GM18867 (cell line): Measurements from ENCODE around the gene SLC4A2.

Experiments used
- ATAC-seq: cut with Tn5 transposase; IDR thresholded peaks from one replicate; pipeline ENCODE4 v1.9.1; 2021; ENCODE audit warnings: mild to moderate bottlenecking, moderate library complexity; ENCODE audit not compliant: unreplicated experiment

Gene SLC4A2

DNA sequence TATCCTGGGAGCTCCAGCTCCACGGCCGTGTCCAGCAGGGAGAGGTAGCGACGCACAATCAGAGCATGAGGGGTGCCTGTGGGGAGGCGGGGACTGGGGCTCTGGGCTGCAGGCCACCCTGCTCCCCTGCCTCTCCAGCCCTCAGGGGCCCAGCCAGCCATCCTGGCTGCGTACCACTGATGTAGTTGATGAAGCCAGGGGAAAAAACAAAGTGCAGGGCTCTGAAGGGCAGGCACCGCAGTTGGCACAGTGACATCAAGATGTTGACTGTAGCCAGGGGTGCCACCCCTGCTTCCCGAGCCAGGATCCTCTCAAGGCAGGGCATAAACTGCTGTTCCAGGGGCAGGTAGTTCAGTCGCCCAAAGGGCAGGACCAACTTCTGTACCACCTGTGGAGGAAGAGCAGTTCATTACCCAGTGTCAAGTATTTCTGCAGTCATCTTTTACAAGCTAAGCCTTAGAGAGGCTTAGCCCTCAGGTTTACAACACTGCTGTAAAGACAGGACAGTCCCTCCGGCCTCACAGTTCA lies 18.4 kb downstream of the SLC4A2 start:
- ATAC-seq: no peak

DNA sequence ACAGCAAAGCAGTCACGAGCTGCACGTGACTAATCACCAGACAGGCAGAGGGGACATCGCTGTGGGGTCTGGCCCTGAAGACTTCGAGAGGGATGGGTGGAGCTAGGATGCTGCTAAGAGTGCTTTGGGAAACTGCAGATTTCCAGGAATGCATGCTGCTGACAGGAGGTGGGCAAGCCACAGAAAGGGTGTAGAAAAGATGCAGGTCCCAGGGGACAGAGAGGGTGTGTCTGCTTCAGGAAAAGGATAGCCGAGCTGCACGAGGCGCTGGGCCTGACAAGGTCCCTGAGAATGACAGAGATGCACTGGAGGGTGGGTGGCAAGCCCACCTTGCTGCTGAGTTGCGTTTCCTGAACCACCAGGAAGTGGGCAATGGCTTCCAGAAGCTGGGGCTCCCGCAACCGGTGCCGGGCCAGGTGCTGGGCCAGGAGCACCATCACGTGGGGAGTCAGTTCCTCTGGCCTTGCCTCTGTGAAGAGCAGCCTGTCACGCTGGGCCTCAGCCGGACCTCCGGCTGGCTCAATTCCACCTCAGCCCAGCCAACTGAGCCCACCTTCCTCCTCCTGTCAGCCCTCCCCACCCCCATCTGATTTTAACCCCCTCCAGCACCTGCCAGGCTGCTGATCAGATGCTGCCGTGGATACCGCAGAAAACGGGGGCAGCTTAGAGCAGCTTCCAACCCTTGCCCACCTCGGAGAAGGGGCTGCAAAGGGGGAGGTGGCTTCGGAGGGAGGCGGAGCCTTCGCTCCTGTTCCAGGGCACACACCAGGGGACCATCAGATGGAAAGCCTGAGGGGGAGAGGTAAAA lies 19.0 kb downstream of the SLC4A2 start:
- ATAC-seq: no peak

DNA sequence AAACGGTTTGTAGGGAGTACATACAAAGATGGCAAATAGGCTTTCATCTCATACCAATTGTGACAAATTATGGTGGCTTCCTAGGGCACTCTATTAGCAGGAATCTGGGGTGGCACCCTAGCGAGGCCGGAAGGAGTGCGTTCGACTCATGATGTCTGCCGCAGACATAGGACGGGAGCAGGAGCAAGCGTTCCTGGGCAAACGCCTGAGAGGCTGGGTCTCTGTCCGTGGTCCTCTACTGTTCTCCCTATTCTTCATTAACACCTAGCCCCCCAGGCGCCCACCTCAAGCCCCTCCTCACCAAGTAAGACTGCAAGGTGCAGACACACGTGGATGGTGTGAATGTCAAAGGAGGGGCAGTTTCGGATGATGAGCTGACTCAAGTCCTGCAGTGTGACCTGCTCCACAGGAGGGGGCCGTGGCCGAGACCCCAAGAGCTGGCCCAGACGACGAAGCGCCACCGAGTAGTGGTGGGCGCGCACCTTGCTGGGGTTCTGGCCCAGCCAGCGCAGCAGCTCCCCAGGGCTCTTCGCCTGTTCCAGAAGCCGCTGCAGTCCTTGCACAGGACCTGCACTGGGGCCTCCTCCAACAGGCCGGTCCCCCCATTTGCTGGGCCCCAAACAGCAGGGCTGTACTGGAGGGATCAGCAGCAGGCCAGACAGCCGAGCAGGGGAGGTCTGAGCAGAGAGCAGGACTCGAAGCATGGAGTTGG lies 20.0 kb downstream of the SLC4A2 start:
- ATAC-seq: no peak

DNA sequence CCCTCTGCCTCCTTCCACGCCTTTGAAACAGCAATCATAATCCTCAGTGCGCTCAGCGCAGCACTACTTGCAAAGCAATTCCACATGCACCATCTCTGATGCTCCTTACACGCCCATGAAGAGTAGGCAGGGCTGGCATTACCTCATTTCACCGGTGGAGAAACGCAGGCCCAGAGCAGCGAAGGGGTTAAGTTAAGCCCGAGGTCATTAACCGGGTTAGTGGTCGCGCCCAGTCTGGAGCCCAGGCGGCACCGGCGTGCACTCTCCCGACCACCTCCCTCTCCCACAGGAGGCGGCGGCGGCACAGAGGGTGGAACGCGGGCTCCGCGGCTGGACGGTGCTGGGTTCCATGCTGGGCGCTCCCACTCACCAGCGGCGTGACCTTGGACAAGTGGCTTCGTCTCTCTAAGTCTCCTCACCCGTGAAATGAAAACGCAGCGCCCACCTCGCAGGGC lies 20.7 kb downstream of the SLC4A2 start:
- peak; percentile 0 for ATAC-seq

DNA sequence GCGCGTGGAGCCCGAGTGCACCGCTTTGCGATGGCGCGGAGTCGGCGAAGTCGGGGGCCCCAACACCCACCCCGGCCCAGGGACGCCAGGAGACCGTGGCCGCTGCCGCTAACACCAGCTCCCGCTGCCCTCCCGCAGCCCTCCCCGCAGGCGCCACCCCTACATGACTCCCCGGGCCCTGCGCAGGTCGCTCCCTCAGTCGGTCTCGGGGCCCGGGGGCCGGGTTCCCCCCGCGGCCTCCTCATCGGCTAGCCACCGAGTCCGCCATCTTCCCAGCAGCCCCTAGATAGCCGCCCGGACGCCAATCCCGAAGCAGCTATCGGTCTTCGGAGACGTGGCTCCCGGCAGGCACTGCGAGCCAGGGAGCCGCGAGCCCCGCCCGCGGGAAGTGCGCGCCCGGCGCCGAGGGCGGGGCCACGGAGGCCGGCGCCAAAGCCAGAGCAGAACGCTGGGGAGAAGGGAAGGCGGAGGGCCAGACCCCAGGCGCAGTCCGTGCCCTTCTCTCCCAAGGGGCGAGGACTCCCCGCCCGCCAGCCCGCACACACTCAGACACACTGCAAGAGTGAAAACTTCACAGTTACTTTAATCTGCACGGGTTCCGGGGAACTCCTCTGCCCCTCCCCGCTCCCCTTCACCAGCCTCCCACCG lies 21.3 kb downstream of the SLC4A2 start, which contains the start of gene FASTK:
FASTK (minus strand) TSS at position 288 of the 648 bp plus-strand sequence; CDS start at position 245, 43 bp downstream.
- peak; percentile 76 for ATAC-seq

DNA sequence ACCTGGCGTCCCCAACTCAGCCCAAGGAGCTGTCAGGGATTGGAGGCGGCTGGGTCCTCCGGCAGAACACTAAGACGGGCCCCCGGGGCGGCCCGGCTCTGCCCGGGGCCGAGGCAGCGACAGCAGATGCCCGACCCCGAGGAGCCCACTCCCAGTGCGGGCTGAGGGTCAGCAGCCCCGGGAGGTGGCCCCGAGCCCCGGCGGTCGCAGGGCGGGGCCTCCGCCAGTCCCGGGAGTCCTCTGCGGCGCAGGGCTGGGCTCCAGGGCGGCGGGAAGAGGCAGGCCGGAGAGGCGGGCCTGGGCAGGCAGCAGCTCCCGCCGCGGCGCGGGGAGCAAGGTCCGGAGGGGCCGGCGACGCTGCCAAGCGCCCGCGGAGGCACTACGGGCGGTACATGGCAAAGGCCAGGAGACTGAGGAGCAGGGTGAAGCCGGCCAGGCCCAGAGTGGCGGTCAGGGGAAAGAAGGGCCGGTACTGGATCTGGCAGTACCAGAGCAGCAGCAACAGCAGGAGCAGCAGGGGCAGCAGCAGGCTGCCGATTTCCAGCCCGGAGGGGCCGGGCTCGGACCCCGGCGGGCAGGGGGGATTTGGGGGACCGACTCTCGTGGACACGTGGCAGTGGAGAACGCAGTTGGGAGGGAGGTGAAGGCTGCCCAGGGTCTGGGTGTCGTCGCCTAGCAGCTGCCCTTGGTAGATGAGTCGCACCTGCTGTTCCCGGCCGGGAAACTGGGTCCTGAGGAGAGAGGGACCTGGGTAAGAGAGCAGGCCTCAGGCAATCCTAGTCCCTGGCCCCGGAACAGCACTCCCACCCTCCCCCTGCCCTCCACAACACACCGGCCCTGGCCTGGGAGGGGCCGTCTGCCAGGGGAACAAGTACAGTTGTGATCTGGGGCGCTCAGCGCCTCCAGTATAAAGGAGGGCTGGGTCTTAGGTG lies 22.0 kb downstream of the SLC4A2 start:
- no peak for ATAC-seq

DNA sequence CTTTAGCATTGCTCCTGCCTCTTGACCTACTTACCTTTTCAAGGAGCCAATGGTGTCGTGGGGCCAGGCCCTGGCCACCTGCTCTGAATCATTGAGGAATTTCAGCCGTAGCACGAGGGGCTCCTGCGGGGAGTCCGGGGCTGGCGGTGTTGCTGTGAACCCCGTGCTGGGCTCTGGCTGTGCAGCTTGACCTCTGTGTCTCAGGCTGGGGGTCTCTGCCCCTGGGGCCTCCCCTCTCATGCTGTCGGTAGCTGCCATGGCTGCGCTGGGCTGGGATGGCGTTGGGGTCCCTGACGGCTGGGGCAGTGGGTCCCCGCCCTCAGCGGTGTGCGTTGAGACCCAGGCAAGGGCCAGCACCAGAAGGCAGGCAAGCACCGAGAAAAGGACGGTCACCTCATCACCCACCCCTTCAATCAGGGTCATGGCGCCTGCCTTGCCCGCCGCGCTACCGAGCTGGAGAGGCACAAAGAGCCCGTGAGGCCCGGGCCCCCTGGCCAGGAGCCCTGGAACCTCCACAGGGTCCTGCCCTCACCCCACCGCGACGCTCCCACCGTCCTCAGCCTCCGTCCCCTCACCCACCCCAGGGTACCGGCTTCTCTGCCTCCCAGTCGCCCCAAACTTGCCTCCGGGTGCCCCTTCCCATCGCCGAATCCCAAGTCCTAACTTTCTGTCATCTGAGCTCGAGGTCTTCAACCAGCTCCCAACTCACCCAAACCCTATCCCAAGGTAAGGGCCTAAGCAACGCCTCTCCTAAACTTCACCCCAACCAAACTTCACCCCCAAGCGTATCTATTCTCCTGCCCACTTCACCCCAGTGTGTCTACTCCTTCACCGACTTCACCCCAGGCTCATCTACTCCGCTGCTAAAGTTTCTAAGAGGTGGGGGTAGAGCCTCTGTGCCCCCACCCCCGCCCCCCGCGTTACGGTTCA lies 23.0 kb downstream of the SLC4A2 start:
- no peak for ATAC-seq

DNA sequence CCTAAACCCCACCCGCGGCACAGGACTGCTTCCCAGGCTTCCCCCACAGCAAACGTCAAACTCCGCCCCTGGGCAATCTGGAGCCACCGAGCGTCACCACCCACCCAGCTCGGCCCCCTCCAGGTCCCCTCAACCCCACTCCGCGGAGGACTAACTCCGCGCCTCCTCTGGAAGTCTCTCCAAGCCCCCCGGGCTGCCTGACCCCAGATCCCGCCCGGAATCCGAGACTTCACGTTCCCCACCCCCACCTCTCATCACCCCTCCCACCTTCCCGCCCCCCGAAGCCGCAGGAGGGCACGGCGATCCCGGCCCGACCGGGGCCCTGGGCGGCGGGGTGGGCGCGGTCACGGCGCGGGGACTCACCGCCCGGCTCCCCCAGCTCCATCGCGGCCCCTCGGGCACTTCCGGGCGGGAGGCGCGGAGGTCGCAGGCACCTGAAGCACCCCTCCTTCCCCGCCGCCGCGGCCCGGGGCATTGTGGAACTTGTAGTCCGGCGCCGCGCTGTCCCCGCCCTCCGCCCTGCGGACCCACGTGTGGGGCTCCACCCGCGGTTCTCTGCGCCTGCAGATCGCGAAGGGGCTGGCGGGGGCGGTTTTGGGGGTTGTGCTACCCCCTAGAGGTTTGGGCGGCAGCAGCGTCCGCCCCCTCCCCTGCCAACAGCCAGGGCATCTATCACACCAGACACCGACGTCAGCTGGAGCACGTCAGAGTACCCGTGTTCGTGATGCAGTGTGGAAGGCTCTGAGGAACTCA lies 23.9 kb downstream of the SLC4A2 start, which contains the start of gene TMUB1:
TMUB1 (minus strand) TSS at position 423 of the 753 bp plus-strand sequence. CDS start 930 bp downstream, outside the sequence.
- ATAC-seq: peak; percentile 52

DNA sequence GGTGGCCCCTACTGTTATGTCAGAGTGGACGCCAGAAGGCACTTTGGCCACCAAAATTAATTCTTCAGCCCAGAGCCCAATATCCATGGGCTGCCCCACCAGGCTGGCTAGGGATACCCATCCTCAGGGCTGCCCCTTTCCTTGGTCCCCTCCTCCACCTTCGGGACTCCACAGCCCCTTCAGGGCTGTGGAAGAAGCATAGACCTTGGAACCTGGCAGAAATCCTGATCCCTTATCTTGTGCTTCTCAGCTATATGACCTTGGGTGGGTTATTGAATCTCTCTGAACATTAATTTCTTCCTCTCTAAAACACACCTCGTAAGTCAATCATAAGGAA lies 24.4 kb downstream of the SLC4A2 start:
- no peak for ATAC-seq

DNA sequence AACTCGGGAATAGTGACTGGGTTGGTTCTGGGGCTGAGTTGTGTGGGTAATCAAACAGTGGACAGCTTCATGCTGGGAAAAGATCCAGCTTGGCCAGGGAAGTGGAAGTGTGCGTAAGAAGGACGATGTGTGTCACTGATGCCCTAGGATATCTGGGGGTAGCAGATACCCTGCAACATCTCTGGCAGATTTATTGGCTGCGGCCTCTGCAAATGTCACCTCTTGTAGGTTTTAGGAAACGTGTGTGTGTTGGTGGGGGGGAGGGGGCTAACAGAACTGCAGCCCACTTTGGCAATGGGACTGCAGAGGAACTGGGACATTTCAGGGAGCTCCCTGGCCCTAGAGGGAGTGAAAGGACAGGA lies 25.9 kb downstream of the SLC4A2 start:
- ATAC-seq: no peak

DNA sequence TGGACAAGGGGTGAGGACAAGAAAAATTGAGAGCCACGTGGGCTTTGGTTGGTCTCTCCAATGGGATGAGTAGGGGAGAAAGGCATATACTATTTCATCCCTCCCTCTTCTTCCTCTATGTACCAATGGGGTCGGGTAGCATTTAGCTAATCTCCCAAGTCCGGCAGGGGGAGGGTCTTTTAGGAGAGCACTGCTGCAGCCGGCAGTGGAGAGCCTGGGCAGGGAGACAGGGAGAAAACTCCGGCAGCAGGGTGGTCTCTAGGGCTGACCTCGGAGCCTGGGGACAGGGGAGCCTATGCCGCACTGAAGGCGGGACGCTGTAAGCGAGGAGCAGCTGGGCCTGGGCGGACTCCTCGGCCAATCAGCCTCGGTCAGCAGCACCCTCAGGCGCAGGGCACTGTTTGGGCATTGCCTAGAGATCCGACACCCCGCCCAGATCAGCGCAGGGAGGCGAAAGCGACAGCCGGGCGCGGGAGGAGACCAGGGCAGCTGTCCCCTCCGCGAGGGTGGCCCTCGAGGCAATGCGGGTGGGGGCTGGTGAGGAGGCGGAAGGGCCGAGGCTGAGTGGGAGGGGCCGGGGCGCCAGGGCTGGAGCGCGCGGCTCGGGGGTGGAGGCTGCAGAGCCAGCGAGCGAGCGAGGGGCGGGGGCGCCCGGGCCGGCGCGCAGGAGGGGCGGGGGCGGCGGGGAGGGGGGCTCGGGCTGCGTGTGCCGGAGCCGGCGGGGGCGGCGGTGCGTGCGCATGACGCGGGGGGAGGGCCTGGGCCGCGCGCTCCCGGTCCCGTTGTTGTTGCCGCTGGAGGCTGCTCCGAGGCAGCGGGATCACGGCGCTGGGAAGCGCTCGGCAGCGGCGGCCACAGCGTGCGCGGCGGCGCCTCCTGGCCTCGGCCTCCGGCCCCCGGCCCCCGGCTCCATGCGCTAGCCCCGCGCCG lies 26.6 kb downstream of the SLC4A2 start, which contains the start of gene AGAP3:
AGAP3 (plus strand) TSS at position 785 of the 930 bp plus-strand sequence. CDS start 267 bp downstream, outside the sequence.
- peak; percentile 50 for ATAC-seq

DNA sequence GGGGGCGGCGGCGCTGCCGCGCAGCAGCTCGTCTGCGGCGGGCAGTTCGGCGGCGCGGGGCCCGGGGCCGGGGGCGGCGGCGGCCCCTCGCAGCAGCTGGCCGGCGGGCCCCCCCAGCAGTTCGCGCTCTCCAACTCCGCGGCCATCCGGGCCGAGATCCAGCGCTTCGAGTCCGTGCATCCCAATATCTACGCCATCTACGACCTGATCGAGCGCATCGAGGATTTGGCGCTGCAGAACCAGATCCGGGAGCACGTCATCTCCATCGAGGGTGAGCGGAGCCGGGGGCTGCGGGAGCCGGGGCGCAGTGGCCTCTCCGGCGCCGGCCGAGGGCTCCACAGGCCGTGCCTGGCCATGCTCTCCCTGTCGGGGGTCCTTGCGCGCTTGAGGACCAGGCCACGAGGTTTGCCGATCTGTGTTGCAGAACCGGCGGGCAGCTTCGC lies 27.4 kb downstream of the SLC4A2 start:
- no peak for ATAC-seq

DNA sequence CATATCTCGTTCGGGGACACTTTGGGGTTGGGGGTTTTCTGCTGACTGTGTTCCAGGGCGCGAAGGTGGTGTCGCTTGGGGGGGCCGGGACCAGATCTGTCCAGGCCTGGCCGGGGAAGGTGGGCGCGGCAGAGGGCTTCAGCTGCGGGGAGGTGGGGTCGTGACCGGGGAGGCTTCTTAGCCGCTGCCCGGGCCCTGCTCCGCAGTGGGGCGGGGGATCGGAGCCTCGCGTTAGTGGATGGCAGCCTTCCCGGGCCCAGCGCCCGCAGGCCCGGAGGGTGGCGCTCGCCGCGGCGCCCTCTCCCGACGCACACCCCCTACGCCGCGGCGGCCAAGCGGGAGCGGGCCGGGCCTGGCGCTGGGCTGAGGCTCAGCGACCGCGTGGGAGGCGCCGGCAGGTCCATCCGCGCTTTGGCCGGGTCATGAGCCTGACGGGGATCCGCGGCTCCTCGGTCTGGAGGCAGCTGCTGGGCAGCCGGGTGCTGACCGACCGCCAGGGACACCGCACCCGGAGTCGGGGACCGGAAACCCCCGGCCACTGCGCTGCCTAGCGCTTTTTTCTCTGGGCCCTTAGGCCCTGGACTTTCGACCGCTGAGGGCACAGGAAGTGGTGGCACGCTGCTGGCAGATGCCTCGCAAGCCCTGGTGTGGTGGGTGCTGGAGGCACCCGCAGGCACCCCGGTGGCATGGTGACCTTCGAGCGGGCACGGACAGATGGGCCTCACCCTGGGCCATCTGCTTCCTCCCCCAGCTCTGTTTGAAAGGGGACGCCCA lies 28.0 kb downstream of the SLC4A2 start:
- peak; percentile 25 for ATAC-seq

DNA sequence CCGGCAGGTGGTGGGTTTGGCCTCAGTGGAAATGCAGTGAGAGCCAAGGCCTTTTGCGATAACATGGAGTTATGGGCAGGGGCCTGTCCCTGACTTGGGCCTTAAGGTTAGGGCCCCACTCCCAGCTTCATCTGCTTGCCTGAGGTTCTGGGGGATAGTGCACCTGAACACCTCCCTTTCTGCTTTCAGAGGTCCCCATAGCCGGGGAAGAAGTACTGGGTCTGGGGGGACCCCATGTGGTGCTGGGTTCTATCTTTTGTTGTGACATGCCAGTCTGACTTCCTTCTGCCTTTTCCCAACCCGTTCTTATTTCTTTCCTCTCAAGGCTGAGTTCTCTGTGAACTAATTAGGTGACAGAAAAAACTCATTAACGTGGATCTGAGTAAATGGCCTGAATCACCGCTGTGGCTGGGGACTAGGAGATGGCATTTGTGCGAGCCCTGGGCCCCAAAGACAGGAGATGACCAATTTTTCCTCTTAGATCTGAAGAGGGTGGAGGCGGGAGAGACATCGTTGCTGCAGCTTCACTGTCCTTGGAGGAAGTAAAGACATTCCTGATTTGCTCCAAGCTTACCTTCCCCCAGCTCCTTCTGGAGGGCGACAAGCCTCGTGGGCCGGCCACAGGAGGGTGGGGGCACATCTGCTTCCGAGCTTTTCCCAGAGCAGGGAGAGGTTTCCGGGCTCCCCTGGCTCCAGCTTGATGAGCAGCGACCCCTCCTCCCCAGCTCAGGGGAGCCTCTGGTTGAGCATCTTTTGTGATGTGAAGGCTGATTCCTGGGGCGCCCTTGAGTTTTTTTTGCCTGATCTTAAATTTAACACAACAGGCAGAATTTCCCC lies 28.8 kb downstream of the SLC4A2 start:
- ATAC-seq: no peak

DNA sequence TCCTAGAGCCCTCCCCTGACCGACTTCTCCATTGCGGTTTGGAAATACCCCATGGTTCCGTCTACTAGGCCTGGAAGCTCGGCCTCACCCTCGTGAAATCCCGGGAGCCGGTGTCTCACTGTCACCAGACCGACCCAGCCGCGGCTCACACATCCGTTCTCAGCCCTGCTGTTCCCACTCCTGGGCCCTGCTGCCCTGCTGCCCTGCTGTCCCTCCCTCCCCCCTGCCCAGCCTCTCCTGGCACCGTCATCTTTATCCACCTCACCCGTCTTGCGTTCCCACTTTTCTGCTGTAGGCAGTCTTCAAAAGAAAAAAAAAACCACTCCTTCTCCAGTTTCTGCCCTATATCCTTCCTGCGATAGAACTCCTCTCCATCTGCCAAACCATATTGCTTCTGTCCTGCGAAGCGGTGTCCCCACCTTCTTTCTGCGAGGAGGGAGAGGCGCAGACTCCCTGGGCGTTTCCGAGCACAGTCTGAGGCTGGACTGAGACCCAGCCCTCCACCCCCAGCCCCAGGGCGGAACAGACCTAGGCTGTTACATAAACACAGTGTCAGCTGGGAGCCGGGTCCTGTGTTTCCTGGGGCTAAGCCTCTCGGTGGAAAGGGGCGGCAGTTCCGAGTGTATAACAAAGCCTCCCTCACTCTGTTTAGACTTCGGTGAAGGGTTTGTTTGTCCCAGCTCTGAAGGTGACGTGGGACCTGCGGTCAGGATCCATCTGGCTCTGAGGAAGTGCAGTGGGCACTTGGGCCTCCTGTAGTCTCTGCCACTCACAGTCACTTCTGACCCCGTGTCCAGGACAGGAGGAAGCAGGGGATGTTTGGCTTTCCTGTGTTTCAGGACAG lies 29.7 kb downstream of the SLC4A2 start:
- no peak for ATAC-seq
